Caco-2 (cell line): ENCODE results near the gene ZMYND19. TPM values are rescaled to one million over a fixed set of nuclear protein-coding genes. Genes with fewer than 3 reads are reported as not detected.

ENCODE experiments used
- BruUV-seq: library from RNA; stranded (reverse); fragments of 400-500 nt; replicated peaks from 2 replicates; lab custom pipeline; 2021; lab: Mats Ljungman, UMichigan
- CTCF ChIA-PET: fragments of 300-600 bp; sonication (Branson Sonifier 250); formaldehyde crosslinking; loops from one replicate; lab custom pipeline; 2022; ENCODE audit warnings: antibody characterized with exemption; lab: Charles Lee
- POLR2A ChIA-PET: fragments of 300-600 bp; sonication (Branson Sonifier 250); formaldehyde crosslinking; loops from one replicate; lab custom pipeline; 2022; ENCODE audit warnings: antibody characterized with exemption; lab: Charles Lee
- DNase-seq, 2 experiments: peaks; one replicate each; pipeline versions ENCODE4 v3.0.0 to v3.0.0-alpha.2; 2020 to 2022
- H3K27me3 ChIP-seq: replicated peaks from 2 replicates; pipeline ENCODE4 v1.6.0; 2011; ENCODE audit warnings: low read length; ENCODE audit not compliant: control insufficient read depth, insufficient read depth
- H3K36me3 ChIP-seq: 2 replicates; pipeline ENCODE4 v1.5.1; 2011; ENCODE audit warnings: low read length; ENCODE audit not compliant: control insufficient read depth, insufficient read depth
- H3K4me1 ChIP-seq: fragments of 250-450 bp; sonication (Bioruptor Pico); 2 replicates; pipeline ENCODE4 v1.5.1; 2020; ENCODE audit warnings: mild to moderate bottlenecking
- H3K4me3 ChIP-seq: 2 replicates; pipeline ENCODE4 v1.5.1; 2011; ENCODE audit warnings: low read depth, mild to moderate bottlenecking, control low read depth, low read length
- H3K9me3 ChIP-seq: fragments of 250-450 bp; sonication (Bioruptor Pico); 2 replicates; pipeline ENCODE4 v1.5.1; 2020; ENCODE audit warnings: mild to moderate bottlenecking, moderate library complexity
- H3K27ac Mint-ChIP-seq: one replicate; pipeline ENCODE4 v1.8.0; 2022; ENCODE audit warnings: mixed read lengths; ENCODE audit not compliant: unreplicated experiment
- H3K27me3 Mint-ChIP-seq: one replicate; pipeline ENCODE4 v1.8.0; 2022; ENCODE audit warnings: mixed read lengths; ENCODE audit not compliant: insufficient read depth, unreplicated experiment
- H3K36me3 Mint-ChIP-seq: one replicate; pipeline ENCODE4 v1.8.0; 2022; ENCODE audit warnings: mild to moderate bottlenecking, mixed read lengths; ENCODE audit not compliant: insufficient read depth, unreplicated experiment
- H3K4me1 Mint-ChIP-seq: one replicate; pipeline ENCODE4 v1.8.0; 2022; ENCODE audit warnings: low read depth, mixed read lengths; ENCODE audit not compliant: unreplicated experiment
- H3K4me3 Mint-ChIP-seq: one replicate; pipeline ENCODE4 v1.8.0; 2022; ENCODE audit warnings: mild to moderate bottlenecking, moderate library complexity, mixed read lengths; ENCODE audit not compliant: unreplicated experiment
- H3K9me3 Mint-ChIP-seq: one replicate; pipeline ENCODE4 v1.8.0; 2022; ENCODE audit warnings: mixed read lengths; ENCODE audit not compliant: unreplicated experiment
- intact Hi-C: fragments of 100-400 bp; cut with micrococcal nuclease; formaldehyde crosslinking; loops from one replicate; pipeline ENCODE4 v1.10.0; 2022; ENCODE audit not compliant: unreplicated experiment
- total RNA-seq: library from RNA; stranded (reverse); gene quantifications from 2 replicates; pipeline ENCODE4 v1.2.3, GENCODE V29; 2022
- TF ChIP-seq, protein P1 (sequence below), 2 experiments: fragments of 200-600 bp in 1 of 2; IDR thresholded peaks; 1 replicate in 1 of 2; 2 replicates in 1 of 2; pipeline versions ENCODE4 v1.5.1 to v1.8.0; 2011 to 2022; ENCODE audit warnings: antibody characterized with exemption in 1 of 2, control low read depth in 1 of 2, inconsistent platforms in 1 of 2, low read depth in 1 of 2, low read length in 1 of 2, mild to moderate bottlenecking in 1 of 2, moderate library complexity in 1 of 2; ENCODE audit not compliant: insufficient read depth in 1 of 2, severe bottlenecking in 1 of 2, unreplicated experiment in 1 of 2

The ZMYND19 gene
- total RNA-seq, 1 experiment from 2014 or later, result 66.3 TPM

DNA sequence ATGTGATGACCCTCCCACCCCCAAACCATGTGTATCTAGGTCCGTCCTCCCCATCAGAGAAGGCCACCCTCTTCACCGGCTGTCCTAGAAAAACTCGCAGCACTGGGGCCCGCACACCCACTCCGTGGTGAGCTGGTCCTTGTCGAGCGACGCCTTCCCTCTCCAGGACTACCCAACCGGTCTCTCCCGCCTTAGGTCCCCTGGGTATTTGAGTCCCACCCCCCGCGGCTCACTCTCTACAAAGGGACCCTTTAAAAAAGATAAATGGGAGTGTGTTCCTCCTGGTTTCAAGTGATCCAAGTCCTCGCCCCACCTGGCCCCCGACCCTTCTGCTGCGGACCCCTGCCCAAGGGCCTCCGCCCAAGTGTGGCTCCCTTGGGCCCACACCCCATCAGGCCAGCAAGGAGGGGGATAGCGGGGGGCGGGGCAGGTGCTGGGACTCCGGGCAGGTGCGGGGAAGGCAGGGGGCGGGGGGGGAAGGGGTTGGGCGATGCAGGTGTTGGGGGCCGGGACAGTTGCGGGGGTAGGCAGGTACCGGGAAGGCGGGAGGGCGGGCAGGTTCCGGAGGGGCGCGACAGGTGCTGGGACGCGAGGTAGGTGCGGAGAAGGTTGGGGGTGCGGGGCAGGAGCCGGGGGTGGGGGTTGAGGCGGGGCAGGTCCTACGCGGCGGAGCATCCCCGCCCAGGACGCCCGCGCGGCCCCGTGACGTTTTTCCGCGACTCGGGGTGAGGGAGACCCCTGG lies 14.2 kb upstream of the ZMYND19 start:
- H3K36me3 Mint-ChIP-seq, result peaks cover 6% of the 10 kb centered on the region
- ChIA-PET POLR2A (interaction anchor here (0.6 to 1.5 kb wide), 7 partner anchors 14 to 488 kb away, joined by 3 to 25 read pairs (median 6); partner anchors contain the start of genes EHMT1 and ZMYND19), CTCF (interaction anchor here (0.6 to 1.2 kb wide), 4 partner anchors 13 to 615 kb away, joined by 3 to 4 read pairs (median 3); partner anchors contain the start of gene ENTPD8)
- TF ChIP-seq, protein P1, sequence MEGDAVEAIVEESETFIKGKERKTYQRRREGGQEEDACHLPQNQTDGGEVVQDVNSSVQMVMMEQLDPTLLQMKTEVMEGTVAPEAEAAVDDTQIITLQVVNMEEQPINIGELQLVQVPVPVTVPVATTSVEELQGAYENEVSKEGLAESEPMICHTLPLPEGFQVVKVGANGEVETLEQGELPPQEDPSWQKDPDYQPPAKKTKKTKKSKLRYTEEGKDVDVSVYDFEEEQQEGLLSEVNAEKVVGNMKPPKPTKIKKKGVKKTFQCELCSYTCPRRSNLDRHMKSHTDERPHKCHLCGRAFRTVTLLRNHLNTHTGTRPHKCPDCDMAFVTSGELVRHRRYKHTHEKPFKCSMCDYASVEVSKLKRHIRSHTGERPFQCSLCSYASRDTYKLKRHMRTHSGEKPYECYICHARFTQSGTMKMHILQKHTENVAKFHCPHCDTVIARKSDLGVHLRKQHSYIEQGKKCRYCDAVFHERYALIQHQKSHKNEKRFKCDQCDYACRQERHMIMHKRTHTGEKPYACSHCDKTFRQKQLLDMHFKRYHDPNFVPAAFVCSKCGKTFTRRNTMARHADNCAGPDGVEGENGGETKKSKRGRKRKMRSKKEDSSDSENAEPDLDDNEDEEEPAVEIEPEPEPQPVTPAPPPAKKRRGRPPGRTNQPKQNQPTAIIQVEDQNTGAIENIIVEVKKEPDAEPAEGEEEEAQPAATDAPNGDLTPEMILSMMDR (IDR thresholded peaks at IDR 0.05; ENCODE audit: insufficient read depth in 1 of 2, low read depth in 1 of 2, low read length in 1 of 2, severe bottlenecking in 1 of 2, unreplicated experiment in 1 of 2), result no peak
- H3K4me1 ChIP-seq, result peaks cover 16% of the 10 kb centered on the region
- no peaks in the 10 kb centered on the region for H3K27me3 Mint-ChIP-seq
- no peak for DNase-seq
- H3K4me3 Mint-ChIP-seq, result peak overlapping the region; percentile 65
- no peaks in the 10 kb centered on the region for H3K9me3 Mint-ChIP-seq
- peak overlapping the region; percentile 59 for H3K4me3 ChIP-seq
- intact Hi-C loops, result loop anchor here (2.0 to 5.0 kb wide), 2 partner anchors 14 to 52 kb away; partner anchors contain the start of genes MRPL41, PNPLA7 and ZMYND19
- H3K27me3 ChIP-seq, result no peaks in the 10 kb centered on the region
- no peaks in the 10 kb centered on the region for H3K36me3 ChIP-seq
- no peaks in the 10 kb centered on the region for H3K9me3 ChIP-seq
- no peak overlapping the region for H3K27ac Mint-ChIP-seq
- peaks cover 14% of the 10 kb centered on the region for H3K4me1 Mint-ChIP-seq
- BruUV-seq, result no TSS peak

DNA sequence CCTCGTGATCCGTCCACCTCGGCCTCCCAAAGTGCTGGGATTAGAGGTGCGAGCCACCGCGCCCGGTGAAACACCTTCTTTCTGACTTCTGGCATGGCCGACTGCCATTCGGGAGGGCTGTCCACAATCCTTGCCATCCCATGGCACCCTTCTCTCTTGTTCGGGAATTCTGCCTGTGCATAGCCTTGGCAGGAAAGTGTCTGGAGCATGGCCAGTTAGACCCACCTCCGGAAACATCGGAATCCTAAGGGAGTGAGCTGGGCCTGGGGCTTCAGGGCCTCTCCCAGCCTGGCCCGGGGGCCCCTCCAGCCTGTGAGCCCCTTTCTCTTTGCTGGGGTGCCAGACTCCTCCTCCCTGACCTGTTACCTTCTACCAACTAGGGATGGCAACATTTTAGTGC lies 13.6 kb upstream of the ZMYND19 start:
- H3K4me1 Mint-ChIP-seq, result peaks cover 14% of the 10 kb centered on the region
- ChIA-PET CTCF (no interaction called here), POLR2A (no interaction called here)
- H3K9me3 Mint-ChIP-seq, result no peaks in the 10 kb centered on the region
- no peaks in the 10 kb centered on the region for H3K9me3 ChIP-seq
- BruUV-seq, result no TSS peak
- H3K27me3 ChIP-seq, result no peaks in the 10 kb centered on the region
- intact Hi-C loops, result loop anchor here (2.0 kb wide), 1 partner anchor 13 kb away; the partner anchor contains the start of gene ZMYND19
- H3K4me3 Mint-ChIP-seq, result peak overlapping the region; percentile 65
- peaks cover 6% of the 10 kb centered on the region for H3K36me3 Mint-ChIP-seq
- no peak for DNase-seq
- no peaks in the 10 kb centered on the region for H3K27me3 Mint-ChIP-seq
- peaks cover 16% of the 10 kb centered on the region for H3K4me1 ChIP-seq
- no peak overlapping the region for H3K27ac Mint-ChIP-seq
- TF ChIP-seq, protein P1 (IDR thresholded peaks at IDR 0.05; ENCODE audit: insufficient read depth in 1 of 2, low read depth in 1 of 2, low read length in 1 of 2, severe bottlenecking in 1 of 2, unreplicated experiment in 1 of 2), result no peak
- no peak overlapping the region for H3K4me3 ChIP-seq
- no peaks in the 10 kb centered on the region for H3K36me3 ChIP-seq

DNA sequence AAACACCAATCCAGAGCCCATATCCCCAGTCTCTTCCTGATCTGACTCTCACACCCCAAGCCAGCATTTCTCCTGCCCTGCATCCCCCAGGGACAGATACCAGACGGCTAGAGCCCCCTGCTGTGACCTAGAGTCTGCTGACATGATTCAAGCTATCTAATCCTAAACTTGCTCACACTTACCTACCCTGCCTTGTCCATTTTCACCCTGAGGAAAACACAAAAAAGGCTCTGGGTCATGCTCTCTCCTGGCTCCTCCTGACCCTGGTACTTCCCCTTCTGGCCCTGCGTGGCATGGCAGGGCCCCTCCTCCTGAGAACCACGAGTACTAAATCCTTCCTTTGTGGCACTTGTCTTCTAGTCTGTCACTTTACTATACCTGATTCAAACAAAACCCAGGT lies 12.3 kb upstream of the ZMYND19 start:
- H3K36me3 ChIP-seq, result no peaks in the 10 kb centered on the region
- ChIA-PET POLR2A (no interaction called here), CTCF (no interaction called here)
- Mint-ChIP-seq H3K27ac (no peak overlapping the region), H3K4me3 (no peak overlapping the region), H3K27me3 (no peaks in the 10 kb centered on the region), H3K4me1 (peaks cover 14% of the 10 kb centered on the region), H3K9me3 (no peaks in the 10 kb centered on the region), H3K36me3 (peaks cover 6% of the 10 kb centered on the region)
- no peaks in the 10 kb centered on the region for H3K27me3 ChIP-seq
- TF ChIP-seq, protein P1 (IDR thresholded peaks at IDR 0.05; ENCODE audit: insufficient read depth in 1 of 2, low read depth in 1 of 2, low read length in 1 of 2, severe bottlenecking in 1 of 2, unreplicated experiment in 1 of 2), result no peak
- no TSS peak for BruUV-seq
- no peak for DNase-seq
- H3K4me1 ChIP-seq, result peaks cover 13% of the 10 kb centered on the region
- H3K4me3 ChIP-seq, result no peak overlapping the region
- intact Hi-C loops, result no loop called here
- no peaks in the 10 kb centered on the region for H3K9me3 ChIP-seq
